GM04504 (cell line): ENCODE measurements around the gene PRR20D.
"Not testable (repeated sequence)": the region's sequence is repeated elsewhere in the genome, so short reads cannot be mapped to it uniquely, and the experiment has no call there.

Experiments used
- DNase-seq: peaks from one replicate; pipeline ENCODE4 v3.0.0-alpha.2; 2012; ENCODE audit warnings: low read depth

Gene PRR20D

DNA sequence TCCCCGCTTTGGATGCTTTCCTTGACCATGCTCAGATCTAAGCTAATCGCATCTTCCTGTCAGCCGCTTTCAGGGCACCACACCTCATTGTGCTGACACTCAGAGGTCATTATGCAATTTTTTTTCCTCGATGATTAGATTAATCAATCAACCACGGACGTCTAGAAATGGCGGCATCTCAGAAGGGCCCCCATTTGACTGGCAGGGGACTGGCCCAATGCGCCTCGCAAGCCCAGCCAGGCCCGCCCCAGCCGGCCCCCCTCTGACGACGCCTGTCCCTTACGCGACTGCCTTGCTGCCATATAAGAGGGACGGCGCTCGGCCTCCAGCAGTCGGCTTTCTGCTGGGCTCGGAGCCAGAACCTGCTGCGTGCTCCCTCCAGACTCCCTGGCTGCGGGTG is at the start of gene PRR20D:
Gene PRR20D, plus strand, starts transcription at position 301 of the 400 bp plus-strand sequence. CDS start 387 bp downstream, outside the sequence.
- not testable (repeated sequence) for DNase-seq

DNA sequence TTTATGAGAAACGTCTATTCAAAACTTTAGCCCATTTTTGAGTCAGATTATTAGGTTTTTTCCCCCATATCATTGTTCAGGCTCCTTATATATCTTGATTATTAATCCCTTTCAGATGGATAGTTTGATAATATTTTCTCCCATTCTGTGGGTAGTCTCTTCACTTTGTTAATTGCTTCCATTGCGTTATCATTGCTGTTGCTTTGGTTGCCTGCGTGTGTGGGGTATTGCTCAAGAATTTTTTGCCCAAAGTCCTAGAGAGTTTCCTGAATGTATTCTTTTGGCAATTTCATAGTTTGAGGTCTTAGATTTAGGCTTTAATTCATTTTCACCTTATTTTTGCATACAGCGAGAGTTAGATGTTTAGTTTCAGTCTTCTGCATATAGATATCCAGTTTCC is 45.5 kb upstream of the PRR20D start:
- no peak for DNase-seq

DNA sequence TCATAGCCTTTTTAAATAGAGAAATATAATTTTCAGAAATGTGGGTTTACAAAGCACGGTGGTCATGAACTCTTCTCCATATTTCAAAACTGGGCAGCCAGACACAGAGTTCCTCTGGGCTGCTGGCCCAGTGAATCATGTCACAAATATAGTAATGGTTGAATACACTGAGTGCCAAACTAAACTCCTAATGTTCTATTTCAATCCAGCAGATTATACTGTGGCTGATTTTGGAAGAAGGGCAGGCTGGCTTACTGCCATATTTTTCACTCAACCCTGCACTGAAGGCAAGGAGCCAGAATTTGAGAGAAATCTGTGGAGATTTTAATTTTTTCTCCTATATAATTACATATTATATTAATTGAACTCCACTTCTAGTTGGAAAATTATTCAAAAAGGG is 36.8 kb upstream of the PRR20D start:
- DNase-seq: no peak

DNA sequence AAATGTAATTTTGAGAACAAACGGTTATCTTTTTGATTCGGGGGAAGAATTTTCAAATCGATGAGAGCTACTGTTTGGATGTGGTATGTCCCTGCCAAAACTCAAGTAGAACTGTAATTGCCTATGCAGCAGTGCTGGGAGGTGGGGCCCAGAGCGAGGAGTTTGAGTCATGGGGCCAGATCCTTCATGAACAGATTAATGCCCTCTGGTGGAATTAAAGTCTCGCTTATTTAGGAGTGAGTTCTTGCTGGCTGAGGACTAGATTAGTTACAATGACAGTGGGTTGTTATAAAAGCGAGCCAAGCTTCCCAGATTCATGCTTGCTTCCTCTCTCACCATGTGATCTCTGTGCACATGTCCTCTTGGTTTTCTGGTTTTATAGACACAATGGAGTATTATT is 31.5 kb upstream of the PRR20D start:
- no peak for DNase-seq

DNA sequence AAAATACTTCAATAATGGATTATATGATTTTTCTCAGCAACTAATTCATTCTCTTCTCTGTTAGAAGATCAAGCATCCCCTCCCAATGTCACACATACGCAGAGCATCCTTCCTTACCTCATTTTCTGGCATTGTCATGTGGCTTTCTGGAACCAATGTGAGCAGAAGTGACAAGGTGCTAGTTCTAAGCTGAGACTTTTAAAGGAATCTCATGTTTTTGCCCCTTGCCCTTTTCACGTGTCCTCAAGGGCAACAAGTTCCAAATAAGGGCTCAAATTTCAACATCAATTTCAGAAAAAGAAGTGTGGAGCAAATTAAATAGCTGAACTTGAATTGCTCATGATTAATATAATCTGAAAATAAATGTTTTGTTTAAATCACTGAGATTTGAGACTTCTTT is 24.3 kb upstream of the PRR20D start:
- DNase-seq: no peak

DNA sequence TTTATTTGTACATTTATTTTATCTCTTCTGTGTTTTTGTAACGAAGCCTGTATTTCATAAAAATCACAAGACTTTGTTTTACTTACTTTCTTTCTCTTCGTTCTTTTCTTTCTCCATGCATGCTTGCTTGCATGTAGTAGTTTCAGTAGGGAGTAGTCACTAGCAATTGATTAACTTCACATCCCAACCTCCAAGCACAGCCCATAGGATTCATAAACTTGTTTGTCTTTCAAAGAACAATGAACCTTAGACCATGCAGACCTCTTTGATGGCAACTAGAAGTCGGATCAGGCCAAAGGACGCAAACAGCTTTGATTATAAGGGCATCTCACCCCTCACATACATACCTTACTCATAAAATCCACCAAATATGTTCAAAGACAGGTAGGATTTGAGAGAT is 22.8 kb upstream of the PRR20D start:
- DNase-seq: no peak

DNA sequence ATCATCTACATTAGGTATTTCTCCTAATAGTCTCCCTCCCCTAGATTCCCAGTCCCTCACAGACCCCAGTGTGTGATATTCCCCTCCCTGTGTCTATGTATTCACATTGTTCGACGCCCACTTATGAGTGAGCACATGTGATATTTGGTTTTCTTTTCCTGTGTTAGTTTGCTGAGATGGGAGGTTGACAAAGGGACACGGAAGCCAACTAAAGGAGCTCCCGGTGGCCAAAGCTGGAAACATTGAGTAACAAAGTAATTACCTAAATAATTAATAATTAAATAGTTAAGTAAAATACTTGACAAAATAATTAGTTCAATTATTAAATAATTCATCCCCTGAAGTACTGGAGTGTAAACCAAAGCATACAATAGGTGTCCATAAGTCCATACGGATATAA is 21.4 kb upstream of the PRR20D start:
- no peak for DNase-seq

DNA sequence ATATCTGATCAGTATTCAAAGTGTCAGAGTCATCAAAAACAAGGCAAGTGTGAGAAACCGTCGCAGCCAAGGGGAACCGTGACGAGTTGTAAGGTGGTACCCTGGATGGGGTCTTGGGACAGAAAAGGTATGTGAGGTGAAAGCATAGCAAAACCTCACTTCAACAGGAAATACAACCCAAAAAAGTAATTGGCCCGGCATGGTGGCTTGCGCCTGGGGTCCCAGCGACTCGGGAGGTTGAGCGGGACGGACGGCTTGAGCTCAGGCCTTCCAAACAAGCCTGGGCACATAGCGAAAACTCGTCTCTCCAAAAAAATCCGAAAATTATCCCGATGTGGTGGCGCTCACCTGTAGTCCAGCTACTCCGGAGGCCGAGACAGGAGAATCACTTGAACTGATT is 20.7 kb upstream of the PRR20D start:
- DNase-seq: not testable (repeated sequence)

DNA sequence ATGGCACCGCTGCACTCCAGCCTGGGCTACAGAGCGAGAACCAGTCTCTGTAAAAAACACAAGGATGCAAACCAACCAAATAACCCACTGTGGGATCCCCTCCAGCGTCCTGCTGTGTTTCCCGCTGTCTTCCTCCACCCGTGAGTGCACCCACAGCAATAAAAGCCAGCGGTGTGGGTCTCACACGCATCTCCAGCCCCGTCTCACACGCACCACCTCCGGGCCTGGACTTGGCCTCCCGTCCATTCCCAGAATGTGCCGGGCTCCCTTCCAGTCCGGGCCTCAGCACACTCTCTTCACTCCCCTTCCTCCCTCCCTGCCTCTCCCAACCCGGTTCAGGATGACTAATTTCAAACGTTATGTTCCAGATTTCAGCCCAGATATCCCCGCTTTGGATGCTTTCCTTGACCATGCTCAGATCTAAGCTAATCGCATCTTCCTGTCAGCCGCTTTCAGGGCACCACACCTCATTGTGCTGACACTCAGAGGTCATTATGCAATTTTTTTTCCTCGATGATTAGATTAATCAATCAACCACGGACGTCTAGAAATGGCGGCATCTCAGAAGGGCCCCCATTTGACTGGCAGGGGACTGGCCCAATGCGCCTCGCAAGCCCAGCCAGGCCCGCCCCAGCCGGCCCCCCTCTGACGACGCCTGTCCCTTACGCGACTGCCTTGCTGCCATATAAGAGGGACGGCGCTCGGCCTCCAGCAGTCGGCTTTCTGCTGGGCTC is 20.0 kb upstream of the PRR20D start, which contains the start of gene PRR20A:
Gene PRR20A, plus strand, starts transcription at position 684 of the 734 bp plus-strand sequence. CDS start 387 bp downstream, outside the sequence.
- DNase-seq: not testable (repeated sequence)

DNA sequence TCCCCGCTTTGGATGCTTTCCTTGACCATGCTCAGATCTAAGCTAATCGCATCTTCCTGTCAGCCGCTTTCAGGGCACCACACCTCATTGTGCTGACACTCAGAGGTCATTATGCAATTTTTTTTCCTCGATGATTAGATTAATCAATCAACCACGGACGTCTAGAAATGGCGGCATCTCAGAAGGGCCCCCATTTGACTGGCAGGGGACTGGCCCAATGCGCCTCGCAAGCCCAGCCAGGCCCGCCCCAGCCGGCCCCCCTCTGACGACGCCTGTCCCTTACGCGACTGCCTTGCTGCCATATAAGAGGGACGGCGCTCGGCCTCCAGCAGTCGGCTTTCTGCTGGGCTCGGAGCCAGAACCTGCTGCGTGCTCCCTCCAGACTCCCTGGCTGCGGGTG is 13.2 kb upstream of the PRR20D start, which contains the start of gene PRR20B:
Gene PRR20B, plus strand, starts transcription at position 301 of the 400 bp plus-strand sequence. CDS start 387 bp downstream, outside the sequence.
- not testable (repeated sequence) for DNase-seq

DNA sequence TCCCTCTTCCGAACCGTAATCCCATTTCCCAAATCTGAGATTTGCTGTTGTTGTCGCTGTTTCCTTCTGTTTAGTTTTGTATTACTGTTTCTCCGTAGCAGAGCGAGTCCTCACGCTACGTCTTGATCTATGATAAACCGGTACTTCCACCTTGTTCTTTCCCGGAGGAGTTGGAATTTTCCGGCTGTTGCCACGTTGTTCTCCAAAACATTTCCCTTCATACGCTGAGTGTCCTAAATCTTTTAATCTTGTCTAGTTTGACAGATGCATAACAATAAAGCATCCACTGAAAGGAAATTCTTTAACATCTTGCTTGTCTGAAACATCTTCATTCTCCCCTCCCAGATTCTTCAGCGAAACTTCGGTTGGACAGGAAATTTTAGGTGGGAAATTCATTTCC is 12.3 kb upstream of the PRR20D start:
- DNase-seq: not testable (repeated sequence)

DNA sequence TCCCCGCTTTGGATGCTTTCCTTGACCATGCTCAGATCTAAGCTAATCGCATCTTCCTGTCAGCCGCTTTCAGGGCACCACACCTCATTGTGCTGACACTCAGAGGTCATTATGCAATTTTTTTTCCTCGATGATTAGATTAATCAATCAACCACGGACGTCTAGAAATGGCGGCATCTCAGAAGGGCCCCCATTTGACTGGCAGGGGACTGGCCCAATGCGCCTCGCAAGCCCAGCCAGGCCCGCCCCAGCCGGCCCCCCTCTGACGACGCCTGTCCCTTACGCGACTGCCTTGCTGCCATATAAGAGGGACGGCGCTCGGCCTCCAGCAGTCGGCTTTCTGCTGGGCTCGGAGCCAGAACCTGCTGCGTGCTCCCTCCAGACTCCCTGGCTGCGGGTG is 6.7 kb upstream of the PRR20D start, which contains the start of gene PRR20C:
Gene PRR20C, plus strand, starts transcription at position 301 of the 400 bp plus-strand sequence. CDS start 387 bp downstream, outside the sequence.
- not testable (repeated sequence) for DNase-seq

DNA sequence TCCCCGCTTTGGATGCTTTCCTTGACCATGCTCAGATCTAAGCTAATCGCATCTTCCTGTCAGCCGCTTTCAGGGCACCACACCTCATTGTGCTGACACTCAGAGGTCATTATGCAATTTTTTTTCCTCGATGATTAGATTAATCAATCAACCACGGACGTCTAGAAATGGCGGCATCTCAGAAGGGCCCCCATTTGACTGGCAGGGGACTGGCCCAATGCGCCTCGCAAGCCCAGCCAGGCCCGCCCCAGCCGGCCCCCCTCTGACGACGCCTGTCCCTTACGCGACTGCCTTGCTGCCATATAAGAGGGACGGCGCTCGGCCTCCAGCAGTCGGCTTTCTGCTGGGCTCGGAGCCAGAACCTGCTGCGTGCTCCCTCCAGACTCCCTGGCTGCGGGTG is 6.5 kb downstream of the PRR20D start, which contains the start of gene PRR20E:
Gene PRR20E, plus strand, starts transcription at position 301 of the 400 bp plus-strand sequence. CDS start 387 bp downstream, outside the sequence.
- DNase-seq: not testable (repeated sequence)

DNA sequence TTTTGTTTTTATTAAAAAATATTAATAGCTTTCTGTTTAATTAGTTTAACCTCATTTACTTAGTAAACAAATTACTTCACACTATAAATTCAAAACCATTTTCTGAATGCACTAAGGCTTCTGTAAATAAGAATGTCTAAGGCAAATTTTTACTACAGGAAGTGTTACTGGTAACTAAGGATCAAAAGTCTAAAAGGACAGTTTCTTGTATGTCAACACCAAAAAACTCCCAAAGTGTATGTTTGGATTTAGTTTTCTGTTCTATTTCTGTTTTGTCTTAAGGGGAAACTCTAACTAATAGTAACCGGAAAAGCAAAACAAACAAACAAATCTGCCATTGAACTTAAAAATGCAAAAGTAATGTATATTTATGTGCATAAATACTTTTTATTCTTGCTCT is 31.2 kb downstream of the PRR20D start:
- no peak for DNase-seq

DNA sequence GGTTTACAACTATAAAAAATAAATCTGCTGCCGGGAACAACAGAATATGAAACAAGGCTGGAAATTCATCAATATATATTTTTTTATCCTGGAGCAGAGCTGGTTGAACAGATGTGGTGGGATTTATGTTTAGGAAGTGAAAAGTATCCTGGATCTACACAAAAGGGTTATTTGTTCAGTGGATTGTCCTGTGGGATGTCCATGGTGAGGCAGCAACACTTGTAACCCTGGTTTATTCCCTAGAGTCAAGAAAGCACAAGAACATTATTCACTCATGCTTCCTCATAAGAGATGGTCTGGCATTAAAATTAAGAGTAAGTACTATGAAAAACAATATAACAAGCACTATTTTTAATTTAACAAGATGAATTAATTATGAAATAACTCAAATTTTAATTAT is 52.6 kb downstream of the PRR20D start:
- no peak for DNase-seq
